GM12878 (cell line): ENCODE data around the gene NTM. TPM values are rescaled to one million over a fixed set of nuclear protein-coding genes. Genes with fewer than 3 reads are reported as not detected.

ENCODE experiments used
- ATAC-seq: fragments of 200-7000 bp; cut with Tn5 transposase; 3 replicates; pipeline ENCODE4 v1.9.1; 2020; ENCODE audit warnings: mild to moderate bottlenecking, moderate library complexity
- BruUV-seq: library from RNA; stranded (reverse); fragments of 400-500 nt; replicated peaks from 2 replicates; lab custom pipeline; 2021; lab: Mats Ljungman, UMichigan
- CTCF ChIA-PET: fragments of 300-600 bp; sonication (Branson Sonifier 250); formaldehyde crosslinking; extraction: SDS; loops from one replicate; lab custom pipeline; 2021; ENCODE audit warnings: inconsistent platforms; lab: Yijun Ruan, JAX
- POLR2A ChIA-PET: fragments of 350-600 bp; formaldehyde crosslinking; extraction: SDS; loops from one replicate; lab custom pipeline; 2021; ENCODE audit warnings: inconsistent platforms; lab: Charles Lee
- RAD21 ChIA-PET: fragments of 300-600 bp; sonication (Branson Sonifier 250); formaldehyde crosslinking; loops from one replicate; lab custom pipeline; 2023; ENCODE audit warnings: antibody characterized with exemption; ENCODE audit not compliant: unreplicated experiment; lab: Charles Lee
- SMC1A ChIA-PET: fragments of 300-600 bp; sonication (Branson Sonifier 250); formaldehyde crosslinking; loops from one replicate; lab custom pipeline; 2023; ENCODE audit not compliant: unreplicated experiment, uncharacterized antibody; lab: Charles Lee
- DNase-seq: peaks from one replicate; pipeline ENCODE4 v3.0.0-alpha.2; 2011; ENCODE audit warnings: low read depth, low spot score
- FAIRE-seq: peaks from 3 replicates; lab custom pipeline; 2011; peaks lifted over from hg19 to GRCh38; lab: Jason Lieb, UNC
- H2AFZ ChIP-seq: 2 replicates; pipeline ENCODE4 v1.6.0; 2011; ENCODE audit warnings: low read depth, low read length, control low read depth; ENCODE audit not compliant: control insufficient read depth
- H3K27ac ChIP-seq: 2 replicates; pipeline ENCODE4 v1.5.1; 2011; ENCODE audit warnings: control low read depth; ENCODE audit not compliant: control insufficient read depth, insufficient read depth
- H3K27me3 ChIP-seq, 2 experiments: replicated peaks in 1 of 2; 2 replicates each; pipeline versions ENCODE4 v1.6.0 to v1.6.1; 2011; ENCODE audit warnings: low read length in 1 of 2; ENCODE audit not compliant: control insufficient read depth in 2 of 2, insufficient read depth in 2 of 2
- H3K36me3 ChIP-seq, 2 experiments: 2 replicates each; pipeline ENCODE4 v1.5.1; 2011; ENCODE audit warnings: low read length in 1 of 2; ENCODE audit not compliant: control insufficient read depth in 2 of 2, insufficient read depth in 2 of 2
- H3K4me1 ChIP-seq: 2 replicates; pipeline ENCODE4 v1.6.1; 2011; ENCODE audit warnings: mild to moderate bottlenecking, low read length, moderate library complexity, mixed read lengths; ENCODE audit not compliant: control insufficient read depth, insufficient read depth
- H3K4me2 ChIP-seq: 2 replicates; pipeline ENCODE4 v1.6.0; 2011; ENCODE audit warnings: control low read depth; ENCODE audit not compliant: control insufficient read depth, insufficient read depth
- H3K4me3 ChIP-seq: fragments of 200-600 bp; sonication (generic); 2 replicates; pipeline ENCODE4 v1.5.1; 2016
- H3K79me2 ChIP-seq: 2 replicates; pipeline ENCODE4 v1.6.0; 2011; ENCODE audit warnings: low read length; ENCODE audit not compliant: control insufficient read depth, insufficient read depth
- H3K9ac ChIP-seq: 2 replicates; pipeline ENCODE4 v1.8.0; 2011; ENCODE audit warnings: low read length, control low read depth, mixed read lengths; ENCODE audit not compliant: control insufficient read depth, insufficient read depth
- H3K9me3 ChIP-seq: replicated peaks from 3 replicates; pipeline ENCODE4 v1.5.1; 2011; ENCODE audit warnings: mild to moderate bottlenecking, low read length; ENCODE audit not compliant: control insufficient read depth, insufficient read depth
- H4K20me1 ChIP-seq: 2 replicates; pipeline ENCODE4 v1.6.0; 2011; ENCODE audit not compliant: control insufficient read depth, insufficient read depth
- CHD2 ChIP-seq: IDR thresholded peaks from 2 replicates; pipeline ENCODE4 v1.6.1; 2011; ENCODE audit warnings: low read depth, low read length, improper control_type of control experiment, borderline replicate concordance
- POLR2AphosphoS2 ChIP-seq: IDR thresholded peaks from 2 replicates; pipeline ENCODE4 v1.6.1; 2011; ENCODE audit warnings: low read depth, mild to moderate bottlenecking, low read length, improper control_type of control experiment, moderate library complexity
- RAD21 ChIP-seq: IDR thresholded peaks from 2 replicates; pipeline ENCODE4 v1.6.1; 2011; ENCODE audit warnings: mild to moderate bottlenecking, low read depth, low read length, moderate library complexity; ENCODE audit not compliant: insufficient read depth
- STAT1 ChIP-seq: fragments of 450-650 bp; conservative IDR thresholded peaks from 2 replicates; pipeline ENCODE4 v1.6.1; 2014; ENCODE audit warnings: antibody characterized with exemption, mild to moderate bottlenecking
- WGBS: methylation state at CpG from one replicate; pipeline ENCODE4 v1.1.6; 2016; ENCODE audit warnings: low lambda C conversion rate; ENCODE audit not compliant: insufficient replicate concordance, insufficient coverage; ENCODE audit errors: missing lambda C conversion rate; 5-methylcytosine and 5-hydroxymethylcytosine counted together
- in situ Hi-C: fragments of 300-500 bp; cut with MboI; formaldehyde crosslinking; loops from 9 replicates; pipeline ENCODE4 v1.14.3; 2018; ENCODE audit warnings: mixed read lengths
- intact Hi-C: fragments of 100-400 bp; cut with micrococcal nuclease; formaldehyde crosslinking; loops from one replicate; pipeline ENCODE4 v1.14.2; 2022; ENCODE audit not compliant: unreplicated experiment
- polyA plus RNA-seq, 11 experiments: library from polyadenylated mRNA; depleted of rRNA in 4 of 11; unstranded in 6 of 11; stranded (reverse) in 5 of 11; fragments of >200 nt; fragmentation: Nextera tagmentation in 4 of 11; fragmentation: Illumina TruSeq in 1 of 11; extraction: Ambion mirVana in 4 of 11; extraction: Trizol in 1 of 11; gene quantifications; 1 replicate in 1 of 11; 2 replicates in 10 of 11; pipeline versions ENCODE4 v1.2.1 to v1.2.3, GENCODE V29; 2011 to 2016; ENCODE audit warnings: inconsistent platforms in 2 of 11, missing spikeins in 2 of 11, low read depth in 1 of 11
- total RNA-seq, 4 experiments: library from RNA; depleted of rRNA in 3 of 4; stranded (reverse); fragments of >200 nt in 3 of 4; fragmentation: Illumina TruSeq in 1 of 4; extraction: Trizol in 1 of 4; gene quantifications; 2 replicates each; pipeline versions ENCODE4 v1.2.1 to v1.2.3, GENCODE V29; 2013 to 2021
- TF ChIP-seq, protein P1 (sequence below): fragments of 450-650 bp; formaldehyde crosslinking; IDR thresholded peaks from 2 replicates; pipeline ENCODE4 v1.5.0; 2022; ENCODE audit warnings: mild to moderate bottlenecking, missing genetic modification characterization

NTM gene
- total and polyA plus RNA-seq, 10 of the 15 experiments (the other 5 are each of a cell fraction or from before 2014, with no cell fraction given), result not detected

- no peak for TF ChIP-seq STAT1
- TF ChIP-seq CHD2, result no peak
- TF ChIP-seq RAD21, result no peak
- TF ChIP-seq POLR2AphosphoS2, result no peak
- TF ChIP-seq, protein P1, sequence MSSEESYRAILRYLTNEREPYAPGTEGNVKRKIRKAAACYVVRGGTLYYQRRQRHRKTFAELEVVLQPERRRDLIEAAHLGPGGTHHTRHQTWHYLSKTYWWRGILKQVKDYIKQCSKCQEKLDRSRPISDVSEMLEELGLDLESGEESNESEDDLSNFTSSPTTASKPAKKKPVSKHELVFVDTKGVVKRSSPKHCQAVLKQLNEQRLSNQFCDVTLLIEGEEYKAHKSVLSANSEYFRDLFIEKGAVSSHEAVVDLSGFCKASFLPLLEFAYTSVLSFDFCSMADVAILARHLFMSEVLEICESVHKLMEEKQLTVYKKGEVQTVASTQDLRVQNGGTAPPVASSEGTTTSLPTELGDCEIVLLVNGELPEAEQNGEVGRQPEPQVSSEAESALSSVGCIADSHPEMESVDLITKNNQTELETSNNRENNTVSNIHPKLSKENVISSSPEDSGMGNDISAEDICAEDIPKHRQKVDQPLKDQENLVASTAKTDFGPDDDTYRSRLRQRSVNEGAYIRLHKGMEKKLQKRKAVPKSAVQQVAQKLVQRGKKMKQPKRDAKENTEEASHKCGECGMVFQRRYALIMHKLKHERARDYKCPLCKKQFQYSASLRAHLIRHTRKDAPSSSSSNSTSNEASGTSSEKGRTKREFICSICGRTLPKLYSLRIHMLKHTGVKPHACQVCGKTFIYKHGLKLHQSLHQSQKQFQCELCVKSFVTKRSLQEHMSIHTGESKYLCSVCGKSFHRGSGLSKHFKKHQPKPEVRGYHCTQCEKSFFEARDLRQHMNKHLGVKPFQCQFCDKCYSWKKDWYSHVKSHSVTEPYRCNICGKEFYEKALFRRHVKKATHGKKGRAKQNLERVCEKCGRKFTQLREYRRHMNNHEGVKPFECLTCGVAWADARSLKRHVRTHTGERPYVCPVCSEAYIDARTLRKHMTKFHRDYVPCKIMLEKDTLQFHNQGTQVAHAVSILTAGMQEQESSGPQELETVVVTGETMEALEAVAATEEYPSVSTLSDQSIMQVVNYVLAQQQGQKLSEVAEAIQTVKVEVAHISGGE, result no peak
- TF ChIP-seq, all 136 proteins: peak for 0
- RAD21 ChIA-PET, result no interaction called here
Measured at GRCh38 chr11:131609921-131610320, 239.5 kb downstream of the NTM start.

More at GRCh38 chr11:131609921-131610320, 239.5 kb downstream of the NTM start:
- in situ Hi-C loops, result no loop called here
- ChIA-PET POLR2A (no interaction called here), CTCF (interaction anchor here (1.4 kb wide), 1 partner anchor 15 kb away, joined by 3 read pairs; no protein-coding TSS in a partner anchor), SMC1A (no interaction called here)
- Histone ChIP-seq H3K9me3 (no peaks in the 10 kb centered on the region; the same call in 2 of the 3 replicates), H3K27ac (no peak overlapping the region), H3K4me3 (no peak overlapping the region), H3K79me2 (no peaks in the 10 kb centered on the region), H3K27me3 (peaks cover 2 to 3% of the 10 kb centered on the region in 2 experiments; a peak in 2 of 4 replicates), H3K9ac (no peak overlapping the region), H3K4me1 (no peaks in the 10 kb centered on the region), H3K36me3 (no peaks in the 10 kb centered on the region), H3K4me2 (no peak overlapping the region), H2AFZ (no peak overlapping the region), H4K20me1 (no peaks in the 10 kb centered on the region)
- no peak for ATAC-seq
- FAIRE-seq, result no peak
- no TSS peak for BruUV-seq
- no peak for DNase-seq
- 0% methylated on average over 3 of the region's 3 CpGs for WGBS
- intact Hi-C loops, result no loop called here
